ENCODE measurements around the gene TAMALIN. TPM values are rescaled to one million over a fixed set of nuclear protein-coding genes. Genes with fewer than 3 reads are reported as not detected.
A peak's percentile ranks its signal among the peaks of the same experiment; 100 is the strongest.

The TAMALIN gene
- total and polyA plus RNA-seq, 8 donors, result 2.7 to 61.3 (median 16.3) TPM; not detected in 1

DNA sequence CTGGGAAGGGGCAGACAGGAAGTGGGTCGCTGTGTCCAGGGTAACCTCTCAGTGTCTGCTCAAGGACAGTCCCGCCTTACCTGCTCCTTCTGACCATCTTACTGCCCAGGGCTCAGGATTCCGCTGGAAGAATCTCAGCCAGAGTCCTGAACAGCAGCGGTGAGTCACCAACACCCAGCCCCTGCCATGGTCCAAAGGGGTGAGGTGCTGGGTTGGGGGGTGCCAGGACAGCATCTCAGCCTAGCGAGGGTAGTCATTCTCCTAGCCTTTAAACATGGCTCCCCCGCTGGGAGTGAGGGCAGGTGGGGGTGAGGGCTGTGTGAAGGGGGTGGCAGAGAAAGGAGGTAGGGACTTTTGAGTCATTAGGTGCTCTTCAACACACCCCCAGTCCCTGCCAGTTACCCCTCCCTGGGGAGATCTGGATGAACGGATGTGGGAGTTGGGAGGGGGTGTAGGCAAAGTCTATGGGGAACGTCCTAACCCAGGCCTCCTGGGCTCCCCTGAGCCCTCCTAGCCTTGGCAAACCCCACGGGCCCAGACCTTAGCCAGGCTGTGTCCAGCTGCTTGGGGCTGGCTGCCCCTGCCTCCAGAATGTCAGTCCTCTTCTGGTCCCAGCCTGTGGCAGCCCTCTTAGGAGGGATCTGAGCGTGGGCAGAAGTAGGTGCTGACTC, 2.5 kb downstream of the TAMALIN start:
- intact Hi-C loops (cut with DNase I; ENCODE audit: low total_unique reads), result no loop called here
- Histone ChIP-seq H3K36me3 (peaks cover 0 to 26% (median 18%) of the 10 kb centered on the region in 4 donors), H3K4me1 (peaks cover 26 to 76% (median 41%) of the 10 kb centered on the region in 4 donors), H3K9me3 (no peaks in the 10 kb centered on the region), H3K27me3 (peaks cover 0 to 43% (median 19%) of the 10 kb centered on the region in 3 donors), H3K27ac (peak overlapping the region; percentile 54 to 87 (median 75)), H3K4me3 (peak overlapping the region; percentile 17 to 70 (median 64))
- 69 to 86% (median 81%) methylated on average over 10 of the region's 10 CpGs for WGBS, 5 donors
- no peak for DNase-seq
- TF ChIP-seq, protein P1, sequence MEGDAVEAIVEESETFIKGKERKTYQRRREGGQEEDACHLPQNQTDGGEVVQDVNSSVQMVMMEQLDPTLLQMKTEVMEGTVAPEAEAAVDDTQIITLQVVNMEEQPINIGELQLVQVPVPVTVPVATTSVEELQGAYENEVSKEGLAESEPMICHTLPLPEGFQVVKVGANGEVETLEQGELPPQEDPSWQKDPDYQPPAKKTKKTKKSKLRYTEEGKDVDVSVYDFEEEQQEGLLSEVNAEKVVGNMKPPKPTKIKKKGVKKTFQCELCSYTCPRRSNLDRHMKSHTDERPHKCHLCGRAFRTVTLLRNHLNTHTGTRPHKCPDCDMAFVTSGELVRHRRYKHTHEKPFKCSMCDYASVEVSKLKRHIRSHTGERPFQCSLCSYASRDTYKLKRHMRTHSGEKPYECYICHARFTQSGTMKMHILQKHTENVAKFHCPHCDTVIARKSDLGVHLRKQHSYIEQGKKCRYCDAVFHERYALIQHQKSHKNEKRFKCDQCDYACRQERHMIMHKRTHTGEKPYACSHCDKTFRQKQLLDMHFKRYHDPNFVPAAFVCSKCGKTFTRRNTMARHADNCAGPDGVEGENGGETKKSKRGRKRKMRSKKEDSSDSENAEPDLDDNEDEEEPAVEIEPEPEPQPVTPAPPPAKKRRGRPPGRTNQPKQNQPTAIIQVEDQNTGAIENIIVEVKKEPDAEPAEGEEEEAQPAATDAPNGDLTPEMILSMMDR (IDR thresholded peaks at IDR 0.05), result no peak
- TF ChIP-seq POLR2AphosphoS5 (IDR thresholded peaks at IDR 0.05), result no peak
- no peak for TF ChIP-seq POLR2A (IDR thresholded peaks at IDR 0.05)
- TF ChIP-seq EP300 (IDR thresholded peaks at IDR 0.05), result no peak

DNA sequence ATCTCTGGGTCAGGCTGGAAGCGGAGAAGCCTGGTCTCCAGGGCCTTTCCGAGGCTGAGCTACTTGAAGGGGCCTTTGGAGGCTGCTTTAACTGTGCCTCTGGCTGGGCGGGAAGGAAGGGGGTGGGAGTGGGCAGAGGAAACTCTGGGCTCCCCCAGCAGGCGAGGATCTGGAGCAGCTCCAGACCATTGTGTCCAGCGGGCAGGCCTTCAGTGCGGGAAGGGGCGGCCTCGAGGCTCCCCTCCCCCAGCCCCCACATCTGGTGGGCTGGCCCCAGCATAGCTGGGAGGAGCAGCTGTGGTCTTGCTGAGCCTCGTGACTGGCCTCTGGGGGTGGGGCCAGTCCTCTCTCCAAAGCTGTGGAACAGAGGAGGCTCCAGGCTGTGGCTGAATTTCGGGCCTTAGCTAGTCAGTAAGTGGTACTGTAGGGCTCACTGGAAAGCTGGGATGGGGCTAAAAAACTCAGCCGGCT, 3.4 kb downstream of the TAMALIN start:
- Histone ChIP-seq H3K9me3 (no peaks in the 10 kb centered on the region), H3K36me3 (peaks cover 0 to 31% (median 23%) of the 10 kb centered on the region in 4 donors), H3K4me3 (peak overlapping the region in 2 of 4 donors; percentile 62 to 70), H3K27me3 (peaks cover 0 to 42% (median 21%) of the 10 kb centered on the region in 3 donors), H3K4me1 (peaks cover 26 to 69% (median 41%) of the 10 kb centered on the region in 4 donors), H3K27ac (peak overlapping the region; percentile 28 to 87 (median 75))
- intact Hi-C loops (cut with DNase I; ENCODE audit: low total_unique reads), result no loop called here
- no peak for TF ChIP-seq POLR2A (IDR thresholded peaks at IDR 0.05)
- peak; percentile 16 to 62 (median 45) for TF ChIP-seq POLR2AphosphoS5 (IDR thresholded peaks at IDR 0.05)
- TF ChIP-seq EP300 (IDR thresholded peaks at IDR 0.05), result no peak
- TF ChIP-seq, protein P1 (IDR thresholded peaks at IDR 0.05), result no peak
- DNase-seq, result peak; percentile 38 to 96
- whole genome bisulfite sequencing, 5 donors, result 36 to 54% (median 45%) methylated on average over 8 to 11 of the region's 11 CpGs

DNA sequence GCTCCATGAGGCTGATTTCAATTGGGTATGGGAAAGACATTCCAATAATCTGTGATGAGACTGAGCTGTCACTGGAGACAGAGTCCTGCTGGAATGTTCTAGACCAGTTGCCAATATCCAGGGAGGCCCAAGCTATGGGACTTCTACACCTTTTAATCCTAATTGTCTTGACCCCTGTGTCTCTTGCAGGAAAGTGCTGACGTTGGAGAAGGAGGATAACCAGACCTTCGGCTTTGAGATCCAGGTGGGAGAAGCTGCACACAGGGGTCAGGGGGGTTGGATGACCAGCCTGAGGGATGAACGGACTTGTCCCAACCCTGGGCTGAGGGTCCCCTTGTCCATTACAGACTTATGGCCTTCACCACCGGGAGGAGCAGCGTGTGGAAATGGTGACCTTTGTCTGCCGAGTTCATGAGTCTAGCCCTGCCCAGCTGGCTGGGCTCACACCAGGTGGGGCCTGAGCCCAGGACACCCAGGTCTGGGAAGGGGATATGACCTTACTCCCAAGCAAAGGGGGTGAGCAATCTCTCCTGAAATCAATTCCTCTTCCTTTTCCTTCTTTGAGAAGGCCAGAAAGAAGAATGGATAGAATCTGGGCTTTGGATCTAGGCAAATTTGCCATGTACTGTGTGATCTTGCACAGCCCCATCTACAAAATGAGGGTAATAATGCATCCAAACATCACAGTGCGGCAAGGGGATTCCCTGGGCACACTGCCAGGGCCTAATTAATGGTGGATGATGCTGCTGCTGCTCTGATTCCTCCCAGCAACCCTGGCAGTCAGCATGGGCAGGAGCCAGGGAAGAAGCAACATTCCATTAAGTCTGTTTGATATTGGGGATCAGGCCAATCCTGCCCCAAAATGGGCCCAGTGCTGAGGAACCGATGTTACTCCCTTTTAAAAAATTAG, 4.2 kb downstream of the TAMALIN start:
- peak overlapping the region in 2 of 4 donors; percentile 3 to 62 for H3K4me3 ChIP-seq
- DNase-seq, result peak in 1 of 2 donors; percentile 78
- H3K27me3 ChIP-seq, result peaks cover 0 to 42% (median 19%) of the 10 kb centered on the region in 3 donors
- peaks cover 0 to 38% (median 24%) of the 10 kb centered on the region in 4 donors for H3K36me3 ChIP-seq
- WGBS, 5 donors, result 56 to 67% (median 63%) methylated on average over 5 to 8 of the region's 8 CpGs
- H3K9me3 ChIP-seq, result no peaks in the 10 kb centered on the region
- intact Hi-C loops (cut with DNase I; ENCODE audit: low total_unique reads), result no loop called here
- H3K4me1 ChIP-seq, result peaks cover 24 to 63% (median 40%) of the 10 kb centered on the region in 4 donors
- no peak for TF ChIP-seq POLR2AphosphoS5 (IDR thresholded peaks at IDR 0.05)
- no peak for TF ChIP-seq EP300 (IDR thresholded peaks at IDR 0.05)
- no peak for TF ChIP-seq POLR2A (IDR thresholded peaks at IDR 0.05)
- TF ChIP-seq, protein P1 (IDR thresholded peaks at IDR 0.05), result no peak
- peak overlapping the region; percentile 34 to 87 (median 75) for H3K27ac ChIP-seq

Data from stomach (tissue), 9 donors.